ENCODE data around the gene TEX51.

The TEX51 gene

DNA sequence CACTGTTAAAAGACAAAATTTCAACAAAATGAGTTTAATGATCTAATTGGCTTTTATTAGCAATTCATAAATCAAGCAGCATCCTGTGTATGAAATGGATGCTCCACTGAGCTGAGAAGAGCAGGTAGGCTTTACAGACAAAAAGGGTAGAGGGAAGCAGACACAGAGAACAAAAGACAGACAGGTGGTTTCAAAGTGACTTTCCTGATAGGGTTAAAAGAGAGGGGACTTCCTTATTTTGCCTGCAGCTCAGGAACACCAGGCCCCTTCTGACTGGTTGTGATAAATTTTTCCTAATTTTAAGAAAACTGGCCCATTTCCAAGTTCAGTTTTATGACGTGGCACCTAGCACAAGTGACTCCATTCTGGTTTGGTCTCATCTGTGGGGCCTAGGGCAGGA lies 11.9 kb downstream of the TEX51 start:
- Mint-ChIP-seq H3K36me3 (no peaks in the 10 kb centered on the region), H3K4me3 (no peak overlapping the region), H3K9me3 (ENCODE audit: low read depth) (no peaks in the 10 kb centered on the region), H3K27ac (no peak overlapping the region), H3K4me1 (ENCODE audit: low read depth) (no peaks in the 10 kb centered on the region), H3K27me3 (no peaks in the 10 kb centered on the region)

DNA sequence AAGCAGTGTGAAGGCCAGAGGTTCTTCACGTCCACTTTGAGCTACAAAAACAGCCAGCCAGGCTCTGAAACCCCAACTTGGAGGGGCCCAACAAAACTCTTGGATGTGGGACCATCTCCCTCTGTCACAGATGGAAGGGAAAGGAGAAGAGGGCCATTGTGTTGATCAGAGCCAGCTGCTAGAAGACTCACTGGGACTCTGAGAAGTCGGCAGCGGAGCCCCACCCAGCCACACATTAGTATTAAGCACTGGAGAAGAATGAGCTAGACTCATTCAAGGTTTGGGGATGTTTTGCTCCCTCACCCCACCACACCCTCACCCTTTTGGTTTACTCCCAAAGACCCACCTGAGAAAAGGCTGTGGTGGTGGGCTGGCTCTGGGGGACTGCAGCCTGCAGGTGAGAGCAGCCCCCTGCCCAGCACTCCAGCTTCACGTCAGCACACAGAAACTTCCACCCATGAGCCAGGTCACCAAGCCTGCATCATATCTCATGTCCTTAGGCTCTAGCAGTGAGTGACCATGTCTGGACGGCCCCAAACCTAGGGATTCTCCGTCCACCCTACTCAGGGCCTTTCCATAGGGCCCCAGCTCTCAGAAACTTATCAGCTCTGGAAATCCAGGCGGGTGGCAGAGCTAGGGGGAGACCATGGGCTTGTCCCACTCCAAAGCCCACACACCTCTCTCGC lies 12.6 kb downstream of the TEX51 start:
- H3K27ac Mint-ChIP-seq: no peak overlapping the region
- H3K9me3 Mint-ChIP-seq (ENCODE audit: low read depth): no peaks in the 10 kb centered on the region
- H3K36me3 Mint-ChIP-seq: no peaks in the 10 kb centered on the region
- H3K27me3 Mint-ChIP-seq: no peaks in the 10 kb centered on the region
- H3K4me3 Mint-ChIP-seq: no peak overlapping the region
- no peaks in the 10 kb centered on the region for H3K4me1 Mint-ChIP-seq (ENCODE audit: low read depth)

DNA sequence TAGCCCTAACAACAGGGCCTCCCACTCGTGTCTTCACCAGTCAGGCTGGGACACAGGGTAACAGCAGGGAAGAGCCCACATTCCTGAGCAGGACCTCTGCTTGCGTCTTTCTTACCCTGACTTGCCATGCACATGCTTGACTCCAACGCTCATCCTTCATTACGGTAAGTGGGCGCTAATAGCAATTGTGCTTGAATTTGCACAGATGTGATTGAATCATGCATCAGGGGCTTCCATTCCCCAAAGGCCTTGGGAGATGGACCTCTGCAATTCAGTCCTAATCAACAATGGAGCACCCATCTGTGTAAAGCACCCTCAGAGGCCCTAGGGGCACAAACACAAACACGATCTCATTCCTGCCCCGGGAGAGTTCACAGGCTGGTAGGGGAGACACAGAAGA lies 13.5 kb downstream of the TEX51 start:
- Mint-ChIP-seq H3K4me1 (ENCODE audit: low read depth) (no peaks in the 10 kb centered on the region), H3K27me3 (no peaks in the 10 kb centered on the region), H3K4me3 (no peak overlapping the region), H3K9me3 (ENCODE audit: low read depth) (no peaks in the 10 kb centered on the region), H3K36me3 (no peaks in the 10 kb centered on the region), H3K27ac (no peak overlapping the region)

DNA sequence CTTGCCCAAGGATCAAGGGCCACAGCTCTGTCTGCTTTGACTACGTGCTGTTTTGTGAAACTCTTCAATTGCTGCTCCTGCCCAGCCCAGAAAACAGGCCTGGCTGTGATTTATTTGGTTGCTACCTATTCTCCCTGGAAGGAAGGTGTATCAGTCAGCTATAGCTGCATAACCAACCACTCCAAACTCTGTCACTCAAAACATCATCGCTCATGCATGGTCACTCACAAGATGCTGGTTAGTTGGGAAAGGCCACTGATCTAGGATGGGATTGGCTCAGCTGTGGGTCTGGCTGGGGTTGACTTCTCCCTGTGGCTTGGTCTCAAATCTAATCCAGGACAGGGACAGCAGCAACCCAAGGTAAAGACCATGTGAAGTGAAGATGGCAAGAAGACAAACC lies 14.6 kb downstream of the TEX51 start:
- Mint-ChIP-seq H3K27me3 (no peaks in the 10 kb centered on the region), H3K27ac (no peak overlapping the region), H3K4me1 (ENCODE audit: low read depth) (no peaks in the 10 kb centered on the region), H3K36me3 (no peaks in the 10 kb centered on the region), H3K9me3 (ENCODE audit: low read depth) (no peaks in the 10 kb centered on the region), H3K4me3 (no peak overlapping the region)

DNA sequence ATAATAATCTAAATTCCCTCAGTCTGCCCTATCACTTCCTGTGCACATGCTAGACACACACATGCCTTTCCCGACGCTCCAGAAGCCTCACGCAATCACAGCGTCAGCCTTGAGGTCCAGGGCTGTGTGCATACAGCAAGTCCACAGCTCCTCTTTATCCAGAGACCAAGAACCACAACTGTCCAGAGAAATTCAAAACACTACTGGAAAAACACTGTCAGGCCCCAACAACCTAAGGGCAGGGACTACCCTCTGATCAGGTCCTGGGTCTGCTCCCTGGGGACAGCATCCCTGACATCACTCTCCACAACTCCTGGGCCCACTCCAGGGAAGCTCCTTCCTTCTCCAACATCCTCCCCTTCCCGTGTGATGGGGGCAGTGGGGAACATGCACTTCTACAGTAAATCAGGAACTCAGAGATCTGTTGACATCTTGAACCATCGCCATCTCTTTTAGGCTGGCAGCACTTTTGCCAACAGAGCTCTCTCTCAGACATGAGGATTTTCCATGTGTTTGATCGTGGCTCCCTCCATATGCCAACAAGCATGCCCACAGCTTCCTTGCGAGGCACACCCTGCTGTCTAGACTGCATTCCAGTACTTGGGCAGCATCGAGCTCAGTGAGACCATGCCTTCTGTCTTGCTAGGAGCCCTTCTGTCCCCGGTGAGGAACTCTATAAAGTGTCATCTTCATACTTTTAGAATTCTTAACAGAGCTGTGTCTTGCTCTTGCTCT lies 15.4 kb downstream of the TEX51 start:
- no peak overlapping the region for H3K27ac Mint-ChIP-seq
- H3K4me1 Mint-ChIP-seq (ENCODE audit: low read depth): no peaks in the 10 kb centered on the region
- no peaks in the 10 kb centered on the region for H3K27me3 Mint-ChIP-seq
- no peaks in the 10 kb centered on the region for H3K9me3 Mint-ChIP-seq (ENCODE audit: low read depth)
- no peak overlapping the region for H3K4me3 Mint-ChIP-seq
- H3K36me3 Mint-ChIP-seq: no peaks in the 10 kb centered on the region

DNA sequence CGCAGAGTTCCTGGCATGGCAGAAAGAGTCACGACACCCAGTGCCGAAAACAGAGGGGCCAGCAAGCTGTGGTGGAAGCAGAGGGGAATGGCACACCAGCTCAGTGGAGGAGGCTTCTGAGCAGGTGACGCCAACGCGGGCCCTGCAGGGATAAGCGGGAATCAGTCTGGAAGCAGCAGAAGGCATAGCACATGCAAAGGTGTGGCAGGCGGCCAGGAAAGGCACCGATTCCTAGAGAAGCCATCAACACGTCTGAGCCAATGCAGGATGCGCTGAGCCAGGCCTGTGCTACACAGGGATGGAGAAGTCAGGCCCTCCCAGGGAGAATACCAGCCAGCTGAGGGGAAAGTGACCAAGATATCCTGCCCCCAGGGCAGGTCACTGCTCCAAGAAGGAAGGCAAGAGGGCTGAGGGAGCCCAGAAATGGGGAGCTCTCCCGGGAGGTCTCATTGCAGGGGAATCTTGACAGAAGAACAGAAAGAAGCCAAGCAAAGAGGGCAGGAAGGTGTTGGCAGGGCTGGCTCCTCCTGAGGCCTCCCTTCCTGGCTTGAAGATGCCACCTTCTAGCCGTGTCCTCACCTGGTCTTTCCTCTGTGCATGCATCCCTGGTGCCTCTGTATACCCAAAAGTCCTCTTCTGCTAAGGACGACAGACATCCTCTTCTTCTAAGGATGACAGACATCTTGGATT lies 16.3 kb downstream of the TEX51 start:
- Mint-ChIP-seq H3K27me3 (no peaks in the 10 kb centered on the region), H3K36me3 (no peaks in the 10 kb centered on the region), H3K4me1 (ENCODE audit: low read depth) (no peaks in the 10 kb centered on the region), H3K9me3 (ENCODE audit: low read depth) (no peaks in the 10 kb centered on the region), H3K27ac (no peak overlapping the region), H3K4me3 (no peak overlapping the region)

DNA sequence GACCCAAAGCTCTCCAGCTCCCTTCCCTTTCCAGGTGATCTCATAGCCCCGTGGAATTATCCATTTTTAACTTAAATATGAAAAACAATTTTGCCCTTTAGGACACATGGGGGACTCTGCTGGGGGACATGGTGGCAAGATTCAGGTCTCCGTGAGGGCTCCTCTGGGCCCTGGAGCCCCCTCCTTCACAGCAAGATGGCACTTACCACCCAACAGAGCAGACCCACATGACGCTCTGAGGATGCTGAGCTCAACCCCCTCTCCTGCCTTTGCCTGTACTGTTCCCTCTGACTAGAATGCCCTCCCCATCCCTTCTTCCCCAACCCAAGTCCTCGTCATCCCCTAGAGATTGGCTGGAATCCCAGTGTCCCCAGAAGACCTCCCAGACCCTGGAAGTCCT lies 17.2 kb downstream of the TEX51 start:
- H3K36me3 Mint-ChIP-seq: no peaks in the 10 kb centered on the region
- H3K27ac Mint-ChIP-seq: no peak overlapping the region
- no peaks in the 10 kb centered on the region for H3K27me3 Mint-ChIP-seq
- no peak overlapping the region for H3K4me3 Mint-ChIP-seq
- H3K4me1 Mint-ChIP-seq (ENCODE audit: low read depth): no peaks in the 10 kb centered on the region
- H3K9me3 Mint-ChIP-seq (ENCODE audit: low read depth): no peaks in the 10 kb centered on the region

DNA sequence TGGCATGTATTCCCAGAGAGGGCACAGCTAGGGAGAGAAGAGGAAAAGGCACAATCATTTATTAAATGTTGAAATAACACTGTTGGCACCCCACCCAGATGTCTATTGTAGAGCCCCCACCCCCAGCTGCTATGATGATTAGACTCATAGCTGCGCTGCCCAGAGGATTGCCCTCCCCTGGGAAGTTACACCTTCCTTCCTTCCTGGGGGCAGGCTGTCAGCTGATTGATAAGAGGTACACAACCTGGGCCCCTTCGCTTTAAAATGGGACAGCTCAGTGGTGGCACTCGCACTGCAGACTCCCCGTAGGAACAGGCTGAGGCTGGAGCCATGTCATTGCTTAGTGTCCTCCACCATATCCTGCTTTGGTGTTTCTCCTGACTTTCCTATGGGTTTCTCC lies 18.1 kb downstream of the TEX51 start:
- H3K27me3 Mint-ChIP-seq: no peaks in the 10 kb centered on the region
- no peak overlapping the region for H3K27ac Mint-ChIP-seq
- no peaks in the 10 kb centered on the region for H3K36me3 Mint-ChIP-seq

DNA sequence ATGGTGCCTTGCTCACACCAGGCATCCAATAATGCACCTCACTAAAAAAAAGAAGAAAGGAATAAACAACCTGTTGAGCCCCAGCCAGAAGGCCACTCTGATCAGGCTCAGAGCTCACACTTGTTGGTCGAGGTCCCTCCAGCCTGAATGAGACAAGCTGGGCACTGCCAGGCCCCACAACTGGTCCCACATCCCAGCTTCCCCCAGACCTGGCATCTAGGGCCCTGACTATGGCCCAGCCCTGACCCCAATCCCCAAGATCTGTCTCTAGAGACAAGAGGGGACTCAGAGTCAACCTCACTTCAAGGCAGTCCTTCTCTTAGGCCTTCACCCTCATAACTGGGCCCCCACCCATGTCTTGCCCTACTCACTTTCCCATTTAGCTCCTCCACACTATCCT lies 22.4 kb downstream of the TEX51 start:
- Mint-ChIP-seq H3K4me1 (ENCODE audit: low read depth) (no peaks in the 10 kb centered on the region), H3K27ac (no peak overlapping the region), H3K36me3 (no peaks in the 10 kb centered on the region), H3K4me3 (no peak overlapping the region), H3K27me3 (peaks cover 1% of the 10 kb centered on the region), H3K9me3 (ENCODE audit: low read depth) (no peaks in the 10 kb centered on the region)

More for the DNA sequence above, 18.1 kb downstream of the TEX51 start:
- Mint-ChIP-seq H3K4me3 (no peak overlapping the region), H3K4me1 (ENCODE audit: low read depth) (no peaks in the 10 kb centered on the region), H3K9me3 (ENCODE audit: low read depth) (no peaks in the 10 kb centered on the region)

DNA sequence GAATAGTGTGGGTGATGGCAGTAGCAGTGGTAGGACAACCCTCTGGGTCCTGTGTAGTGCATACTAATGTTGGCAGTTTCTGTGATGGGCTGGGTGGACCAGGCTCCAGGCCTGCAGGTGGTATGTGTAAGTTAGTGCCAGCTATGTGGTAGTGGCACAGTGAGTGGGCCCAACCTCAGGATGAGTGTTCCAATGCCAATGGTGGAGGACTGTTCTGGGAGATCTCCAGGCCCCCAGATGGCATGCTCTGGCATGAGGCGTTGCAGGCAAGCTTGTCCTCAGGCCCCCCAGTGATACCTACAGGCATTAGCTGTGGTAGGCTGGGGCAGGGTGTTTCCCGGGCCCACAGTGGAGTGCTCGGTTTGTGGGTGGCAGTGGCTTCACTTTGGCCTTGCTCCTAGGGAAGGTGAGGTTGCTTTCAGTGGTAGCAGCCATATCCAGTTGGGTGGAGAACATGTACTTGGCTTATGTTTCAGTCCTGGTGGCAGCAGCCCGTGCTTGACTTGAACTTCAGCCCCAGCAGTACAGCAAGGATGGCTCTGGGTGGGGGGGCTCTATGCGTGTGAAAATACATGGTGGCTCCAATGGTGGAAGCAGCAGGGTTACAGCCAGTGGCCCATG lies 32.4 kb downstream of the TEX51 start:
- Mint-ChIP-seq H3K36me3 (peaks cover 3% of the 10 kb centered on the region), H3K27me3 (peaks cover 8% of the 10 kb centered on the region), H3K4me3 (no peak overlapping the region), H3K4me1 (ENCODE audit: low read depth) (no peaks in the 10 kb centered on the region), H3K9me3 (ENCODE audit: low read depth) (peaks cover 10% of the 10 kb centered on the region), H3K27ac (no peak overlapping the region)

DNA sequence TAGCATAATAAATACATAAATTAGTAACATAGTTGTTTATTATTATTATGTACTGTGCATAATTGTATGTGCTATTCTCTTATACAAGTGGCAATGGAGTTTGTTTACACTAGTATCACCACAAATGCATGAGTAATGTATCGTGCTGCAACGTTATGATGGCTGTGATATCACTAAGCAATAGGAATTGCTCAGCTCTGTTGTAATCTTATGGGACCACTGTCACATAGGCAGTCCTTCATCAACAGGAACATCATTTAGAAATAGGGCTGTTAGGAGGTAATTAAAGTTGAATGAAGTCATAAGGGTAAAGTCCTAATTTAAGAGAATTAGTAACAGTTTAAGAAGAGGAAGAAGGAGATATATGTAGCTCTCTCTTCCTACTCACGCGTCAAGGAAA lies 33.8 kb downstream of the TEX51 start:
- Mint-ChIP-seq H3K9me3 (ENCODE audit: low read depth) (peaks cover 10% of the 10 kb centered on the region), H3K36me3 (peaks cover 3% of the 10 kb centered on the region), H3K4me3 (no peak overlapping the region), H3K4me1 (ENCODE audit: low read depth) (no peaks in the 10 kb centered on the region), H3K27me3 (peaks cover 9% of the 10 kb centered on the region), H3K27ac (no peak overlapping the region)

DNA sequence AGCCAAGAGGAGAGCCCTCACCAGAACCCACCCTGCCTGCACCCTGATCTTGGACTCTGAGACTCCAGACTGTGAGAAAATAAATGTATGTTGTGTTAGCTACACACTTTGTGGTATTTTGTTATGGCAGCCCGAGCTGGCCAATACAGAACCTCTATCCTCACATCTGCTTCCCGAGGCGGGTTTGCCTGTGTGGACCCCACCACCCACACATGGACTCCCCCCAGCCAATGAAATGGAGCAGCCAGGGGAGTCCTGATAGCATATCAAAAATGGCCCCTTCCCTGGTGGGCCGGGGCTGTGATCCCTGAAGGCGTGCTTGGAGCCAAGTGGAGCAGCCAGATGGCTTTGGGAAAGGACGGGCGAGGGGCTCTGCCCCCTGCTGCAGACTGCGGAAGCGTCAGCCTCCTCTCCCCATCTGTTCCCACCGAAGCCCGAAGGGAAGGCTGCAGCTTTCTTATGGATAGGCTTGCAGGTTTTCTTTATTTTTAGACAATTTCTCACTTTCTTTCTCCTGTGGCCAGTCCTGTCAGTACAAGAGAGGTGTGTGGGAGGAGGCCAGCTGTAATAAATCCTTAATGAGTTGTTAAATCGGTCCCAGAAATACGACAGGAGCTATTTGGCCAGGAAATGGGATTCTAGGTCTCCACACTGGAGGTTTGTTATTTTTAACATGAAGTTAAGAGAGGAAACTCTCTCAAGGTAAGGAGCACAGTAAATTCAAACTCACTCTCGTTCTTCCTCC lies 34.4 kb downstream of the TEX51 start:
- Mint-ChIP-seq H3K4me3 (no peak overlapping the region), H3K27me3 (peaks cover 10% of the 10 kb centered on the region), H3K4me1 (ENCODE audit: low read depth) (no peaks in the 10 kb centered on the region), H3K36me3 (peaks cover 3% of the 10 kb centered on the region), H3K27ac (no peak overlapping the region), H3K9me3 (ENCODE audit: low read depth) (peaks cover 10% of the 10 kb centered on the region)

DNA sequence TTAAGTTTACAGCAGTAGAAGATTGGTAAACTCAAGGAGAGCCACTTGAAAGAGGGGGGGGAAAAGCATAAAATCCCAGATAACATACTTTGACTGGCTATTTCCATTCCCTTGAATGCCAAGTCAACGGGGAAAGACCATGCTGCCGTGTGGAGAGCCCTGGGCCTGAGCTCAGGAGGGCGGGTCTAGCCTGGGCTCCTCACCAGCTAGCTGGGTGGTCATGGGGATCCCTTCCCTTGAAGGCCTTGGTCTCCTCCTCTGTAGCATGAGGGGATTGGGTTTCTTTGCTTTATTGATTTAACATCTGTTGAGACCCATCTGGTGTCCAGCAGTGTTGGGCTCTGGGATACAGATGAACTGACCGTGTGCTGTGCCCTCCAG lies 35.0 kb downstream of the TEX51 start:
- Mint-ChIP-seq H3K9me3 (ENCODE audit: low read depth) (peaks cover 10% of the 10 kb centered on the region), H3K27ac (no peak overlapping the region), H3K4me3 (no peak overlapping the region), H3K27me3 (peaks cover 12% of the 10 kb centered on the region), H3K4me1 (ENCODE audit: low read depth) (no peaks in the 10 kb centered on the region), H3K36me3 (peaks cover 3% of the 10 kb centered on the region)

DNA sequence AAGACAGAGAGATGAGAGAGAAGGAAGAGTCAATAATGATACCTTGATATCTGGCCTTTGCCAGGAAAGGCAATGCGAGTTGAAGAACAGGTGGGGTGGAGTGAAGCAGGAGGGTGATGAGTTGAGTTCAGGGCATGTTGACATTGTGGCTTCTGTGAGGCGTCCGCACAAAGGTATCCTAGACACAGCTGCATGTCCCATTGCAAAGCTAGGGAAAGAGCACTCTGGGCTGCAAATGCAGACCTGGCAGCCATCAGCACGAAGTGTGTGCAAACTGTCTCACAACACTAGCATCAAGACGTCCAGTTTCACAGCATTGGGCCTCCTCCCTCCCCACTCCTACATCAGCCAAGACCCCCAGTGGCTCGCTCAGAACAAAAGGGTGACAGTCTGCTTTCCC lies 36.1 kb downstream of the TEX51 start:
- peaks cover 7% of the 10 kb centered on the region for H3K9me3 Mint-ChIP-seq (ENCODE audit: low read depth)
- no peaks in the 10 kb centered on the region for H3K4me1 Mint-ChIP-seq (ENCODE audit: low read depth)
- no peak overlapping the region for H3K27ac Mint-ChIP-seq
- H3K27me3 Mint-ChIP-seq: peaks cover 10% of the 10 kb centered on the region
- H3K4me3 Mint-ChIP-seq: no peak overlapping the region
- peaks cover 3% of the 10 kb centered on the region for H3K36me3 Mint-ChIP-seq

DNA sequence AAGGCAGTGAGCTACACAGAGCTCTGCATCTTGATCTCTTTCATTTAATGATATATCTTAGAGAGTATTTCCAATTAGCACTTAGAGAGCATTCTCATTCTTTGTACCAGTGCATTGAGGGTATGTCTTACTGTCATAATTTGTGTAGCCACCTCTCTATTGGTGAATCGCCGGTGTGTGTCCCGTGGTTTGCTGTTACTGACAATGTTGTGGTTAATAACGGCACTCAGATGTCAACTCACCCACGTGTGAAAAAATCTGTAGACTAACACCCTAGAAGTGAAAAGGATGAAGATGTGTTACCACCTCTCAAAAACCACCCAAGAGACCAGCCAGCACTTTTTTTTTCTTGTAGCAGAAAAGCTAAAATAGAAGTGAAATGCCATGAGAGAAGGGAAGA lies 37.1 kb downstream of the TEX51 start:
- H3K36me3 Mint-ChIP-seq: no peaks in the 10 kb centered on the region

More for the DNA sequence above, 37.1 kb downstream of the TEX51 start:
- no peaks in the 10 kb centered on the region for H3K4me1 Mint-ChIP-seq (ENCODE audit: low read depth)
- no peaks in the 10 kb centered on the region for H3K9me3 Mint-ChIP-seq (ENCODE audit: low read depth)
- no peak overlapping the region for H3K27ac Mint-ChIP-seq
- peaks cover 9% of the 10 kb centered on the region for H3K27me3 Mint-ChIP-seq
- H3K4me3 Mint-ChIP-seq: no peak overlapping the region
